CD4-positive, CD25-positive, alpha-beta regulatory T cell (primary cell): ENCODE data around the gene VENTX. TPM values are rescaled to one million over a fixed set of nuclear protein-coding genes. Genes with fewer than 3 reads are reported as not detected.
A peak's percentile ranks its signal among the peaks of the same experiment; 100 is the strongest.
"Not testable (repeated sequence)": the region's sequence is repeated elsewhere in the genome, so short reads cannot be mapped to it uniquely, and the experiment has no call there.

ENCODE experiments used
- ATAC-seq, 2 donors: fragments of 150-1000 bp; cut with Tn5 transposase; one replicate each; pipeline ENCODE4 v1.10.0; 2021; ENCODE audit warnings: low read depth in 2 of 2, moderate number of reproducible peaks in 2 of 2, moderate library complexity in 1 of 2
- DNase-seq, 3 donors: peaks; one replicate each; pipeline versions ENCODE4 v3.0.0 to v3.0.0-alpha.2; 2012 to 2022; ENCODE audit warnings: mixed read lengths in 1 of 3
- H3K27ac ChIP-seq: one replicate; pipeline ENCODE4 v1.7.0; 2013; ENCODE audit warnings: mild to moderate bottlenecking, low read length; ENCODE audit not compliant: insufficient read depth, poor library complexity, severe bottlenecking
- H3K27me3 ChIP-seq: one replicate; pipeline ENCODE4 v1.7.0; 2013; ENCODE audit warnings: low read length; ENCODE audit not compliant: control insufficient read depth, insufficient read depth
- H3K36me3 ChIP-seq: one replicate; pipeline ENCODE4 v1.7.0; 2013; ENCODE audit warnings: mild to moderate bottlenecking, low read length, moderate library complexity; ENCODE audit not compliant: control insufficient read depth, insufficient read depth
- H3K4me1 ChIP-seq: 2 replicates; pipeline ENCODE4 v1.7.0; 2013; ENCODE audit warnings: mild to moderate bottlenecking, low read length; ENCODE audit not compliant: insufficient read depth, control insufficient read depth, poor library complexity, severe bottlenecking
- H3K4me3 ChIP-seq: one replicate; pipeline ENCODE4 v1.7.0; 2013; ENCODE audit warnings: low read depth, mild to moderate bottlenecking, low read length, moderate library complexity
- H3K9me3 ChIP-seq, 2 experiments: 1 replicate in 1 of 2; 2 replicates in 1 of 2; pipeline ENCODE4 v1.7.0; 2013; ENCODE audit warnings: low read length in 2 of 2, mild to moderate bottlenecking in 1 of 2, moderate library complexity in 1 of 2; ENCODE audit not compliant: control insufficient read depth in 2 of 2
- H3K27ac Mint-ChIP-seq, 3 donors: one replicate each; pipeline ENCODE4 v1.8.0; 2020 to 2022; ENCODE audit warnings: mild to moderate bottlenecking in 3 of 3, mixed read lengths in 3 of 3, moderate library complexity in 2 of 3
- H3K27me3 Mint-ChIP-seq: one replicate; pipeline ENCODE4 v1.8.0; 2022; ENCODE audit warnings: mild to moderate bottlenecking, mixed read lengths
- H3K36me3 Mint-ChIP-seq: one replicate; pipeline ENCODE4 v1.8.0; 2020; ENCODE audit warnings: mixed read lengths
- H3K4me1 Mint-ChIP-seq, 4 donors: one replicate each; pipeline ENCODE4 v1.8.0; 2020 to 2022; ENCODE audit warnings: mixed read lengths in 4 of 4, mild to moderate bottlenecking in 1 of 4
- H3K4me3 Mint-ChIP-seq, 4 donors: one replicate each; pipeline ENCODE4 v1.8.0; 2020 to 2022; ENCODE audit warnings: mild to moderate bottlenecking in 4 of 4, mixed read lengths in 4 of 4, moderate library complexity in 3 of 4
- H3K9me3 Mint-ChIP-seq, 7 donors: one replicate each; pipeline ENCODE4 v1.8.0; 2020 to 2022; ENCODE audit warnings: mixed read lengths in 7 of 7, mild to moderate bottlenecking in 3 of 7, moderate library complexity in 2 of 7
- polyA plus RNA-seq, 4 donors: library from polyadenylated mRNA; unstranded; fragments of 300-500 nt; fragmentation: Illumina TruSeq; gene quantifications; one replicate each; pipeline ENCODE4 v1.2.3, GENCODE V29; 2021
- total RNA-seq: library from RNA; stranded (reverse); gene quantifications from one replicate; pipeline ENCODE4 v1.2.3, GENCODE V29; 2022

VENTX gene
- total and polyA plus RNA-seq, 5 donors from 2014 or later, result not detected

- no peaks in the 10 kb centered on the region for H3K9me3 ChIP-seq
- H3K9me3 Mint-ChIP-seq, result no peaks in the 10 kb centered on the region
Observed at GRCh38 chr10:133215586-133215985, 22.1 kb upstream of the VENTX start.

GRCh38 chr10:133216776-133217175 lies 20.9 kb upstream of the VENTX start:
- H3K4me1 ChIP-seq, result no peaks in the 10 kb centered on the region
- ATAC-seq, result no peak
- Mint-ChIP-seq H3K27ac (no peak overlapping the region), H3K9me3 (no peaks in the 10 kb centered on the region), H3K36me3 (no peaks in the 10 kb centered on the region), H3K4me1 (no peaks in the 10 kb centered on the region), H3K4me3 (no peak overlapping the region), H3K27me3 (peaks cover 11% of the 10 kb centered on the region)
- no peaks in the 10 kb centered on the region for H3K27me3 ChIP-seq
- H3K36me3 ChIP-seq, result no peaks in the 10 kb centered on the region
- no peak for DNase-seq
- no peak overlapping the region for H3K27ac ChIP-seq
- H3K9me3 ChIP-seq, result no peaks in the 10 kb centered on the region
- no peak overlapping the region for H3K4me3 ChIP-seq

More at GRCh38 chr10:133215586-133215985, 22.1 kb upstream of the VENTX start:
- Histone ChIP-seq H3K4me3 (no peak overlapping the region), H3K27me3 (no peaks in the 10 kb centered on the region), H3K27ac (no peak overlapping the region), H3K4me1 (no peaks in the 10 kb centered on the region), H3K36me3 (no peaks in the 10 kb centered on the region)
- Mint-ChIP-seq H3K27ac (peak overlapping the region in 1 of 3 donors; percentile 25), H3K36me3 (no peaks in the 10 kb centered on the region), H3K4me1 (no peaks in the 10 kb centered on the region), H3K4me3 (no peak overlapping the region), H3K27me3 (peaks cover 11% of the 10 kb centered on the region)
- no peak for DNase-seq
- ATAC-seq, result no peak

- Mint-ChIP-seq H3K4me3 (no peak overlapping the region), H3K9me3 (no peaks in the 10 kb centered on the region), H3K27me3 (peaks cover 11% of the 10 kb centered on the region), H3K36me3 (no peaks in the 10 kb centered on the region), H3K27ac (no peak overlapping the region), H3K4me1 (no peaks in the 10 kb centered on the region)
- Histone ChIP-seq H3K27me3 (no peaks in the 10 kb centered on the region), H3K4me3 (no peak overlapping the region), H3K4me1 (no peaks in the 10 kb centered on the region), H3K36me3 (no peaks in the 10 kb centered on the region), H3K27ac (no peak overlapping the region), H3K9me3 (no peaks in the 10 kb centered on the region)
- DNase-seq, result no peak
- no peak for ATAC-seq
Observed at GRCh38 chr10:133217800-133218589, 19.7 kb upstream of the VENTX start.

DNA sequence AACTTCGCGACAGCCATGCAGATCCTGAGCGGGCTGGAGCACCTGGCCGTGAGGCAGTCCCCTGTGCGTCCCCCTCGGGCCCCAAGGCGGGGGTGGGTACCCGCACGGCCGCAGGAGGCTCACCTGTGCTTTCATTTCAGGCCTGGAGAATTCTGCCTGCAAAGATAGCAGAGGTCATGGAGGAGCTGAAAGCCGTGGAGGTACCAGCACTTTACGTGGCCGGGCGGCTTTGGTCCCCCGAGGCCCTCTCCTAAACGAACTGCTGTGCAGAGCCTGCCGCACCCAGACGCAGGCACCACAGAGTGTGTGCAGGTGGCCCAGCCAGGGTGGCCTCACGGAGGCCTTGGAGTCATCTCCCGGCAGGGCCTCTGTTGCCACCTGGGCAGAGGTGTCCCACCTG lies 18.8 kb upstream of the VENTX start:
- Mint-ChIP-seq H3K27ac (no peak overlapping the region), H3K4me3 (no peak overlapping the region), H3K27me3 (peaks cover 11% of the 10 kb centered on the region), H3K9me3 (no peaks in the 10 kb centered on the region), H3K36me3 (no peaks in the 10 kb centered on the region), H3K4me1 (no peaks in the 10 kb centered on the region)
- Histone ChIP-seq H3K27me3 (no peaks in the 10 kb centered on the region), H3K36me3 (no peaks in the 10 kb centered on the region), H3K4me1 (no peaks in the 10 kb centered on the region), H3K9me3 (no peaks in the 10 kb centered on the region), H3K27ac (no peak overlapping the region), H3K4me3 (no peak overlapping the region)
- ATAC-seq, result no peak
- no peak for DNase-seq

GRCh38 chr10:133219782-133220181 lies 17.9 kb upstream of the VENTX start:
- Mint-ChIP-seq H3K36me3 (no peaks in the 10 kb centered on the region), H3K4me3 (no peak overlapping the region), H3K27ac (no peak overlapping the region), H3K4me1 (no peaks in the 10 kb centered on the region), H3K27me3 (peaks cover 11% of the 10 kb centered on the region), H3K9me3 (no peaks in the 10 kb centered on the region)
- H3K4me1 ChIP-seq, result no peaks in the 10 kb centered on the region
- DNase-seq (no peak), ATAC-seq (no peak)
- no peak overlapping the region for H3K4me3 ChIP-seq
- no peak overlapping the region for H3K27ac ChIP-seq
- H3K27me3 ChIP-seq, result no peaks in the 10 kb centered on the region
- H3K9me3 ChIP-seq, result no peaks in the 10 kb centered on the region
- H3K36me3 ChIP-seq, result no peaks in the 10 kb centered on the region

- Mint-ChIP-seq H3K36me3 (no peaks in the 10 kb centered on the region), H3K4me1 (peaks cover 0 to 7% (median 4%) of the 10 kb centered on the region in 4 donors), H3K27ac (no peak overlapping the region), H3K9me3 (no peaks in the 10 kb centered on the region), H3K27me3 (peaks cover 18% of the 10 kb centered on the region), H3K4me3 (no peak overlapping the region)
- Histone ChIP-seq H3K4me3 (no peak overlapping the region), H3K36me3 (no peaks in the 10 kb centered on the region), H3K9me3 (no peaks in the 10 kb centered on the region), H3K27ac (no peak overlapping the region), H3K4me1 (no peaks in the 10 kb centered on the region), H3K27me3 (no peaks in the 10 kb centered on the region)
- ATAC-seq, result no peak
- no peak for DNase-seq
Observed at GRCh38 chr10:133221331-133221730, 16.3 kb upstream of the VENTX start.

DNA sequence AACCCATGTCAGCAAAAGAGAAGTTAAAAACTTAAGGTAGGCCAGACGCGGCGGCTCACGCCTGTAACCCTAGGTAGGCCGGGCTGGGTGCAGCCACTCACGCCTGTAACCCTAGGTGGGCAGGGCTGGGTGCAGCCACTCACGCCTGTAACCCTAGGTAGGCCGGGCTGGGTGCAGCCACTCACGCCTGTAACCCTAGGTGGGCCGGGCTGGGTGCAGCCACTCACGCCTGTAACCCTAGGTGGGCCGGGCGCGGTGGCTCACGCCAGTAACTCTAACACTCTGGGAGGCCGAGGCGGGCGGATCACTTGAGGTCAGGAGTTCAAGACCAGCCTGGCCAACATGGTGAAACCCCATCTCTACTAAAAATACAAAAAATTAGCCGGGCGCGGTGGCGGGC lies 15.9 kb upstream of the VENTX start:
- H3K4me3 Mint-ChIP-seq, H3K4me1 ChIP-seq, DNase-seq, H3K36me3 ChIP-seq, H3K27ac ChIP-seq, H3K27me3 ChIP-seq, H3K4me3 ChIP-seq, H3K9me3 ChIP-seq, ATAC-seq, H3K27ac Mint-ChIP-seq, H3K9me3 Mint-ChIP-seq, H3K36me3 Mint-ChIP-seq: not testable (repeated sequence)
- Mint-ChIP-seq H3K4me1 (peaks cover 0 to 11% (median 6%) of the 10 kb centered on the region in 4 donors), H3K27me3 (peaks cover 18% of the 10 kb centered on the region)

DNA sequence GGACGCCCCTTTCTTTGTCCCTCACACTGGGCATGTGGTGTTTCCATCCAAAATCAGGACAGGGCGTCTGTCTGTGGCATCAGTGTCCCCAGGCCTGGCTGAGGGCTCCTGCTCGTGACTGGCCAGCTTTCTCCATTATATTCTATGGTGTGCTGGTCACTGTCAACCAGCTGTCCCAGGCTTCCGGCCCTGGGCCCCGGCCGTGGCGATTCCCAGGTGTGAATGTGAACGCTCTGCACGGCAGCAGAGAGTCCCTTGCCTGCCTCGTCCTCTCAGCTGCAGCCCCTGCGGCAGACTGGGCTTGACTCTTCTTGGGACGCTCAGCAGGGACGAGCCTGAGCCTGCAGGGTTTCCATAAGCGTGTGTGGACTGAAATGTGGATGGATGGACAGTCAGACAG lies 13.6 kb upstream of the VENTX start:
- Mint-ChIP-seq H3K27ac (no peak overlapping the region), H3K4me1 (peaks cover 0 to 12% (median 6%) of the 10 kb centered on the region in 4 donors), H3K36me3 (no peaks in the 10 kb centered on the region), H3K4me3 (no peak overlapping the region), H3K9me3 (no peaks in the 10 kb centered on the region), H3K27me3 (peaks cover 22% of the 10 kb centered on the region)
- DNase-seq (no peak), ATAC-seq (no peak)
- no peak overlapping the region for H3K4me3 ChIP-seq
- no peaks in the 10 kb centered on the region for H3K4me1 ChIP-seq
- no peaks in the 10 kb centered on the region for H3K9me3 ChIP-seq
- H3K27ac ChIP-seq, result no peak overlapping the region
- peaks cover 4% of the 10 kb centered on the region for H3K27me3 ChIP-seq
- no peaks in the 10 kb centered on the region for H3K36me3 ChIP-seq
